GM18526 (cell line): ENCODE data around the gene SLC25A23.
A peak's percentile ranks its signal among the peaks of the same experiment; 100 is the strongest.

Experiments
- POLR2A ChIP-seq: IDR thresholded peaks from 3 replicates; pipeline ENCODE4 v1.6.1; 2011; ENCODE audit not compliant: insufficient read length; ENCODE audit errors: extremely low read depth

SLC25A23 gene

GRCh38 chr19:6467384-6467783 is 7.8 kb upstream of the SLC25A23 start:
- no peak for TF ChIP-seq POLR2A

GRCh38 chr19:6466526-6467248 is 7.1 kb upstream of the SLC25A23 start:
- no peak for TF ChIP-seq POLR2A

DNA sequence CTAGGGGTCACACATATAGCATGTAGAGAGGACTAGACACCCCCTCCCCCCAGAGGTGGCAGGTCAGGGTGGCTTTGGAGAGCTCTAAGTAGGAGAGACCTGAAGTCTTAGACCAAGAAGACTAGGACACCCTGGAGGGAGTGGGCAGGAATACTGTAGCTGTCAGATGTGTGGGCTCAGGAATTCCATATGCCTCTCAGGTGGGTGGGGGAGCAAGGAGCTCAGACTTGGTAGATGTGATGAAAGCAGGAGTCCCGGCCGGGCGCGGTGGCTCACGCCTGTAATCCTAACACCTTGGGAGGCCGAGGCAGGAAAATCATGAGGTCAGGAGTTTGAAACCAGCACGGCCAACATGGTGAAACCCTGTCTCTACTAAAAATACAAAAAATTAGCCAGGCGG is 6.1 kb upstream of the SLC25A23 start:
- TF ChIP-seq POLR2A, result no peak

GRCh38 chr19:6465006-6465405 is 5.4 kb upstream of the SLC25A23 start:
- TF ChIP-seq POLR2A, result no peak

DNA sequence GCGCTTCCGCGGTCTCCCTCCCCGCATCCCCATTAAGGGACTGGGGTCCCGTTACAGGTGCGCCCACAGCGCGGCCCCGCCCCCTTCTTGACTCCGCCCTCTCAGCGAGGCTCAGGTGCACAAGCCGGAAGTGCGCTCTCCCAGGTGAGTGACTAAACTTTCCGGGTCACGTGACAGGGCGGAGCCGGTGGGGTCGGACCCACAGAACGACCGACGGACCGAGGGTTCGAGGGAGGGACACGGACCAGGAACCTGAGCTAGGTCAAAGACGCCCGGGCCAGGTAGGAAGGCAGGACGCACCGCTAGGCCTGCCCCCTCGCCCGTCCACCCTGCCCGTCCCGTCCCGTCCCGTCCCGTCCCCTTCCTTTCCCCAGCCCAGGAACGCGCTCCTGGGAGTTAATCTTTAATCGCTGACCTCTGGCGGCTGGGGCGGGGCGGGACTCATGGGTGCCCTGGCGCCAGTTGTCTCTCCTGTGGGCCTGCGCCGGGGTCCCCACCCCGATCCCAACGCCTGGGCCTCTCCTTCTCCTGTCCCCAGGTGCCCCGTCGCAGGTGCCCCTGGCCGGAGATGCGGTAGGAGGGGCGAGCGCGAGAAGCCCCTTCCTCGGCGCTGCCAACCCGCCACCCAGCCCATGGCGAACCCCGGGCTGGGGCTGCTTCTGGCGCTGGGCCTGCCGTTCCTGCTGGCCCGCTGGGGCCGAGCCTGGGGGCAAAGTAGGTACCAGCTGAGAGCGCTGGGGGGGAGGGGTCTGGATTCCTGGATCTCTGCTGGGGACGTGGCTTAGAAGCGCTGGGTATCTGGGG is 4.7 kb upstream of the SLC25A23 start, which contains the start of gene CRB3:
TSS of gene CRB3 (plus strand) at position 202 of the 804 bp plus-strand sequence. CDS start at position 633, 431 bp downstream.
- TF ChIP-seq POLR2A, result peak; percentile 15

DNA sequence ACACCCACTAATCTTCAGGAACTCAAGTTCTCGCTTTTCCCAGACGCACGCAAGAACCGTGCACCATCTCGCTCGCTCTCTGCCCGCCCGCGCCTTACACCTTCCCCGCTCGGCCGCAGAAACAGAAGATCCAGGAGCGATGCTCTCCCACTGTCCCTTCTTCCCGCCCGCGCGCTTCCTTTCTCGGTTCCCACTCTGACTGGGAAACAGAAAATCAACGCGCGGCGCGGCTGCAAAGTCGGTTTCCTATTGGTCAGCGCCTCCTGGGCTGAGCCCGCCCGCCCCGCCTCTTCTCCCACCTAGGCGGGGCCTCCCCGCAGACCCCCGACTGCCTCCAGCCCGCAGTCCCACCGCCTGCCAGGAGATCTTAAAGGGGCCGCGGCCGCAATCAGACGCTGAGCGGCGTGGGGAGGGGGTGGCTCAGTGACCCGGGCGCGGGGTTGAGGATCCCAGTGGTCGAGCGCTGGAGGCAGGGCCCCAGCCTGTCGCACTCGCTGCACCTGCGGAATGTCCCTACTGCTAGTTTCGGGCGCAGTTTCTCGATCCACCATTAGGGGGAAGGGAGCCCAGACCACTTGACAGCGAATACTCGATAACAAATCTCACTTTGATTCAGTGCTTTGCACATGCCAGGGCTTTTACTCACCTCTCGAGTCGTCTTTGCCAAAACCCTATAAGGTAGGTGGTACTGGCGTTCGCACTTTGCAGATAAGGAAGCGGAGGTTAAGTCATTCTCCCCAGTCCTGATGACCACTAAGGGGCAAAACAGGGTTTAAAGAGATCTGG is 700 bp upstream of the SLC25A23 start:
- TF ChIP-seq POLR2A, result peak; percentile 52

DNA sequence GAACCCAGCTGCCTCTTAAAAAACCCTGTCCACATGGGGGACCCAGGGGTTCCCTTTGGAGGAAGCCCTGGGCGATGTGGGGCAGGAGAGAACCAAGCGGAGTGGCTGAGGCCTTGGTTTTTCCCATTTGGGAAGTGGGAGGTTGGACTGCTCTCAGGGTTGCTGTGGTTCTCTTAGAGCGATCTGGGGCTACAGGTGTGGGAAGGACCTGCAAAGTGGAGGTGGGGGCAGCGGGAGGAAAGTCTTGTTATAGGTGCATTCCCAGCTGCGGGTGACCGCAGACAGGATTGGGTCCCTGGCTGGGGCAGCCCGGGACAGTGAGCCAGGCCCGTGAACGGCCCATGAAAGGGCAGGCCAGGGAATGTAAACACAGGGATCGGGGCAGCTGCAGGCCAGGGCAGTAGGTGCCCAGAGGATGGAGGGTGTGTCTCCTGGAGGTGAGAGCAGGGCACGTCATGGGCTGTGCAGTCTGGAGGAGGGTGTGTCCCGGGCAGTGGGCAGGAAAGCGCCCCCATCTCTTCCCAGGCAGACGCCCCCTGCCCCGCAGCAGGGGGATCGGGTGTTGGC is 814 bp downstream of the SLC25A23 start:
- TF ChIP-seq POLR2A, result no peak

DNA sequence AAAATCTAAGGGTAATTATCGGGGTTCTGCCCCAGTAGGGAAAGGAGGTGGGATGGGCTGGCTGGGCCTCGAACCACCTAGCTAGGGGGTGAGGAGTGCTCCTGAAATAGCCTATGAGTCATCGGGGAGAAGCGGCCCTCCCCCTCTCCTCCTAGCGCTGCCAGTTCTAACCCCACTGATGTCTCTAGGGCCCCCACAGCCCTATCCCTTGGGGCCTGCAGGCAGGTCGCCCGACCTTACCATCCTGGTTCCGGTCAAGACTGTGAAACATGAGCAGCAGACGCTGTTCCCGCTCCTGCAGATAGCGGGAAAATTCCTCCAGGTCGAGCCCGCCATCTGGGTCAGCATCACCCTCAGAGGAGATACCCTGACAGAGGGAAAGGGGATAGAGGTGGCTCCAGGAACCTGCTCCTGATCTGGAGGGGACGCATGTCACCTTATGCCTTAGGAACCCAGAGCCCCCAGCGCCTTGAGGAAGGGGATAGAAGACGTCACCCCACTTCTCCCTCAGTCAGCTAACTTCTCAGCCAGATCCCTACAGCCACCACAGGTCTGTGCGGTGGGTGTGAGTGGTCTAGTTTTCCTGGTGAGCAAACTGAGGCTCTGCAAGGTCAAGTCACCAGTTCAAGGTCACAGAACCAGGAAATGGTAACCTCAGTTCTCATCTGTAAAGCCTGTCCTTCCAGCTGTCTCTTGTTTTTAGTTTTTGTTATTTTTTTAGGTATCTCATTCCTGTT is 1.5 kb downstream of the SLC25A23 start:
- TF ChIP-seq POLR2A, result peak; percentile 31

DNA sequence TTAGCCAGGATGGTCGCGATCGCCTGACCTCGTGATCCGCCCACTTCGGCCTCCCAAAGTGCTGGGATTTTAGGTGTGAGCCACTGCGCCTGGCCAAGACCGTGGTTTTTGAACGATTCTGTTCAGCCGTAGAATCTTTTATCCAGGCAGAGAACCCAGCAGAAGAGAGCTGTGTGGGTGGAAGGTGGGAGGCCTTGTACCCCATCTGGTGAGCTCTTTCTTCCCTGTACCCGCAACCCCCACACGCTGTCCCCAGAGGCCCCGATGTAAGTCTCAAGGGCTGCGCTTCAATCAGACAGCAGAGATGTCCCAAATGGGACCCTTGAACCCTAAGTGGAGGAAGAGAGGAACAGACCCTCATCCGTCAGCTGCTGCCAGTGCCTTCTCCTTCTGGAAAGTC is 3.7 kb downstream of the SLC25A23 start:
- no peak for TF ChIP-seq POLR2A

- TF ChIP-seq POLR2A, result no peak
Measured at GRCh38 chr19:6453951-6454565, 5.5 kb downstream of the SLC25A23 start.

- no peak for TF ChIP-seq POLR2A
Measured at GRCh38 chr19:6452899-6453298, 6.7 kb downstream of the SLC25A23 start.

DNA sequence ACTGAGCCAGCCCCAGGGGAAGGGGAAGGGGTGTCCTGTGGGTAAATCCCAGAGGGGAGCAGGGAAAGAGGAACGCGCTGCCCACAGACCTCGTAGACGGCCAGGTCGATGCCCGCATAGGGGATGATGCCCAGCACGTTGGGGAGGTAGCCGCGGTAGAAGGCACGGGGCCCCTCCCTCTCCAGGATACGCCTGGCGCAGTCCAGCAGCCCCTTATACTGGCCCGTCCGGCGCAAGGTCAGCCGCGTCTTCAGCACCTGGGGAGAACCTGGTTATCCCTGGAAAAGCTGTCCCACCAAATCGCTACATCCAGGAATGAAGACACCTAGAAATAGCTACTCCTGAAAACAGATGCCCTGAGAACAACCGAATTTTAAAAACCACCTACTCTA is 7.4 kb downstream of the SLC25A23 start:
- no peak for TF ChIP-seq POLR2A

GRCh38 chr19:6451583-6452222 is 7.9 kb downstream of the SLC25A23 start:
- TF ChIP-seq POLR2A, result no peak

GRCh38 chr19:6450166-6450565 is 9.4 kb downstream of the SLC25A23 start:
- TF ChIP-seq POLR2A, result no peak
